Bronchial epithelial cell (primary cell): ENCODE data around the gene MCEMP1. TPM values are rescaled to one million over a fixed set of nuclear protein-coding genes. Genes with fewer than 3 reads are reported as not detected.

Experiments used
- DNase-seq: peaks from one replicate; pipeline ENCODE4 v3.0.0-alpha.2; 2010; ENCODE audit warnings: low read depth
- FAIRE-seq: peaks from 2 replicates; lab custom pipeline; 2011; peaks lifted over from hg19 to GRCh38; lab: Jason Lieb, UNC
- H3K27me3 ChIP-seq: 2 replicates; pipeline ENCODE4 v1.5.1; 2011; ENCODE audit warnings: low read length; ENCODE audit not compliant: control insufficient read depth, insufficient read depth
- H3K36me3 ChIP-seq: 2 replicates; pipeline ENCODE4 v1.5.1; 2011; ENCODE audit warnings: low read length; ENCODE audit not compliant: control insufficient read depth, insufficient read depth
- H3K4me3 ChIP-seq: 2 replicates; pipeline ENCODE4 v1.5.1; 2011; ENCODE audit warnings: mild to moderate bottlenecking, low read depth, low read length, control low read depth
- total RNA-seq: library from RNA; depleted of rRNA; stranded (reverse); fragments of >200 nt; gene quantifications from 2 replicates; pipeline ENCODE4 v1.2.1, GENCODE V29; 2014
- TF ChIP-seq, protein P1 (sequence below): IDR thresholded peaks from 2 replicates; pipeline ENCODE4 v1.5.1; 2011; ENCODE audit warnings: mild to moderate bottlenecking, moderate library complexity, low read length, control low read depth, inconsistent platforms; ENCODE audit not compliant: insufficient read depth, severe bottlenecking

MCEMP1 gene
- total RNA-seq, 1 donor from 2014 or later: not detected

DNA sequence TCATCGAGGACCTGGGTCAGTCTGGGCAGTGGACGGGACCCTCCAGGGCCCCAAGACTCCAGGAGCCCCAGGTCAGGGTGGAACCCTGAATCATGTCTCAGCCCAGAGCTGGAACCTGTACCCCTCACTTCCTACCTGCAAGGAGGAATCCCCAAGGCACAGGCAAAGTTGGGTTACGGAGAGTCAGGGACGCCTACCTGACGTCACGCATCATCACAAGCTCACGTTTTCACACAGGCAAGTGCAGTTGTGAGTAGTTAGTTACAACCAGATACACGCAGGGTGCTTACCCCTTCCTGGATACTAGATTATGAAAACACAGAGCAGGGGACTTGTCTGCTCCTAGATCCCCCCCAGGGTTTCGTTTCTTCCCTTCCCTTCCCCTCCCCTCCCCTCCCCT lies 6.1 kb upstream of the MCEMP1 start:
- no peak for FAIRE-seq
- TF ChIP-seq, protein P1, sequence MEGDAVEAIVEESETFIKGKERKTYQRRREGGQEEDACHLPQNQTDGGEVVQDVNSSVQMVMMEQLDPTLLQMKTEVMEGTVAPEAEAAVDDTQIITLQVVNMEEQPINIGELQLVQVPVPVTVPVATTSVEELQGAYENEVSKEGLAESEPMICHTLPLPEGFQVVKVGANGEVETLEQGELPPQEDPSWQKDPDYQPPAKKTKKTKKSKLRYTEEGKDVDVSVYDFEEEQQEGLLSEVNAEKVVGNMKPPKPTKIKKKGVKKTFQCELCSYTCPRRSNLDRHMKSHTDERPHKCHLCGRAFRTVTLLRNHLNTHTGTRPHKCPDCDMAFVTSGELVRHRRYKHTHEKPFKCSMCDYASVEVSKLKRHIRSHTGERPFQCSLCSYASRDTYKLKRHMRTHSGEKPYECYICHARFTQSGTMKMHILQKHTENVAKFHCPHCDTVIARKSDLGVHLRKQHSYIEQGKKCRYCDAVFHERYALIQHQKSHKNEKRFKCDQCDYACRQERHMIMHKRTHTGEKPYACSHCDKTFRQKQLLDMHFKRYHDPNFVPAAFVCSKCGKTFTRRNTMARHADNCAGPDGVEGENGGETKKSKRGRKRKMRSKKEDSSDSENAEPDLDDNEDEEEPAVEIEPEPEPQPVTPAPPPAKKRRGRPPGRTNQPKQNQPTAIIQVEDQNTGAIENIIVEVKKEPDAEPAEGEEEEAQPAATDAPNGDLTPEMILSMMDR: no peak

DNA sequence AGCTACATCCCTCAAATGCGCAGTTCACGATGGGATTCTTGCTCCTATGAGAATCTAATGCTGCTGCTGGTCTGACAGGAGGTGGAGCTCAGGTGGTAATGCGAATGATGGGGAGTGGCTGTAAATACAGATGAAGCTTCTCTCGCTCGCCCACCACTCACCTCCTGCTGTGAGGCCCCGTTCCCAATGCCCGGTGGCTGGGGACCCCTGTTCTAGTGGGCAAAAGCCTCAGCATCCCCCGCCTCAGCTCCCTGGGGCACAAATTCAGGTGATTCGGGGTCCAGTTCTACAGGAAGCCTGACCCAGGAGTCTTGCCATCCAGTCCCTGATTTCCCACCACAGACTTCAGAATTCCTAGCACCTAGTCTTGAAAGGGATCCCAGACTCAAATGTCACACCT lies 4.4 kb upstream of the MCEMP1 start:
- H3K27me3 ChIP-seq: peaks cover 8% of the 10 kb centered on the region
- no peaks in the 10 kb centered on the region for H3K36me3 ChIP-seq
- no peak overlapping the region for H3K4me3 ChIP-seq
- no peak for DNase-seq
- no peak for FAIRE-seq
- TF ChIP-seq, protein P1: no peak

More for the DNA sequence above, 6.1 kb upstream of the MCEMP1 start:
- Histone ChIP-seq H3K4me3 (no peak overlapping the region), H3K27me3 (peaks cover 8% of the 10 kb centered on the region), H3K36me3 (no peaks in the 10 kb centered on the region)
- DNase-seq: no peak

DNA sequence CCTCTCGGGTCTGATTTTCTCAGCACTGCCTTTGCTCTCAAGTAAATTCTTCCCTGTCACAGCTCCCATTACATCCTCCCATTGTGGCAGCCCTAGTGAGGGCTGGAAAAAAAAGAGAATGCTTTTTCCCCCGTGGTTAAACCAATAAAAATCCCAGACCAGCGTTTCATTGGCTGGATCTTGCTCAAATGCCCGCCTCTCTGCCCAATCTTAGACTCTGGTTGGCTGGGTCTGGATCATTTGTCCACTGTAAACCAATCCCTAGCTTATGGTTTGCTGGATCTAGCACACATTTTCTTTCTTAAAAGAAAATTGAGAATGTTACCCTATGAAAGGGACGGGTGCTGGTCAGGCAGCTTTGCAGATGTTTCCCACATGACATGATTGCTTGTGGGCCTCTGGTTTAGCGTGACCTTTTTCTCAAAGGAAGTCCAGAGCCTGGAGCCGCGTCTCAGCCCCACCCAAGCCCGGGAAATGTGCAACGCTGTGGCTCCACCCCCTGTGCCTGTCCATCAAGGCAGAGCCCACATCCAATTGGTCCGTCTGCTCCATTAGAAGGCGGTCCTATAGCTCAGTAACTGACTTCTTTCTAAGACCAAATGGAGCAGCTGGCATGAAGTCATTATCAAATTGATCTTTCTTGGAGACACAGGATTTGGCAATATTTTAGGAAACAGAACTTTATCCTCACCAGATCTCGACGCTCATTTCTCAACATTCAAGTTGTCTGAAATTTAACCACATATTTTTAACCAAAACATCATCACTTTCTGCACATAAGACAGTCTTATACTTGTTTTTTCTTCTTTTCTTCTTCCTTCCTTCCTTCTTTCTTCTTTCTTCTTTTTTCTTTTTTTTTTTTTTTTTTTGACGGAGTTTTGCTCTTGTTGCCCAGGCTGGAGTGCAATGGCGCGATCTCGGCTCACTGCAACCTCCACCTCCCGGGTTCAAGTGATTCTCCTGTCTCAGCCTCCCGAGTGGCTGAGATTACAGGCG lies 2.6 kb upstream of the MCEMP1 start:
- no peak overlapping the region for H3K4me3 ChIP-seq
- TF ChIP-seq, protein P1: no peak
- H3K36me3 ChIP-seq: no peaks in the 10 kb centered on the region
- DNase-seq (peak; percentile 32), FAIRE-seq (no peak)
- H3K27me3 ChIP-seq: peaks cover 7% of the 10 kb centered on the region

DNA sequence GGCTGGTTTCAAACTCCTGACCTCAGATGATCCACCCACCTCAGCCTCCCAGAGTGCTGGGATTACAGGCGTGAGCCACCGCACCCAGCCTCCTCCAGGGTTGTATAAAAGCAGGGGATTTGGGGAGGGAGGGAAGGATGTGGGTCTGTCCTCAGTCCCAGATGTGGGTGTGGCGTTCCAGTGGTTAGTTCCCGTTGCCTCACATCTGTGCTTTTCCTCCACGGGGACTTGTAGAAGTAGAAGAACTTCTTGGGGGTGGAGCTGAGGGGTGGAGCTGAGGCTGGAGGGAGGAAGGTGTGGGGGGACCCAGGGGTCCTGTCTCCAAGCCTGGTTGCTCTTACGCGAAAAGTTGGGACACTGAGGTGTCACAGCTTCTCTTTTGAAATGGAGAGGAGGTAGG lies 514 bp upstream of the MCEMP1 start:
- H3K27me3 ChIP-seq: no peaks in the 10 kb centered on the region
- H3K4me3 ChIP-seq: no peak overlapping the region
- TF ChIP-seq, protein P1: no peak
- FAIRE-seq (no peak), DNase-seq (no peak)
- H3K36me3 ChIP-seq: no peaks in the 10 kb centered on the region

DNA sequence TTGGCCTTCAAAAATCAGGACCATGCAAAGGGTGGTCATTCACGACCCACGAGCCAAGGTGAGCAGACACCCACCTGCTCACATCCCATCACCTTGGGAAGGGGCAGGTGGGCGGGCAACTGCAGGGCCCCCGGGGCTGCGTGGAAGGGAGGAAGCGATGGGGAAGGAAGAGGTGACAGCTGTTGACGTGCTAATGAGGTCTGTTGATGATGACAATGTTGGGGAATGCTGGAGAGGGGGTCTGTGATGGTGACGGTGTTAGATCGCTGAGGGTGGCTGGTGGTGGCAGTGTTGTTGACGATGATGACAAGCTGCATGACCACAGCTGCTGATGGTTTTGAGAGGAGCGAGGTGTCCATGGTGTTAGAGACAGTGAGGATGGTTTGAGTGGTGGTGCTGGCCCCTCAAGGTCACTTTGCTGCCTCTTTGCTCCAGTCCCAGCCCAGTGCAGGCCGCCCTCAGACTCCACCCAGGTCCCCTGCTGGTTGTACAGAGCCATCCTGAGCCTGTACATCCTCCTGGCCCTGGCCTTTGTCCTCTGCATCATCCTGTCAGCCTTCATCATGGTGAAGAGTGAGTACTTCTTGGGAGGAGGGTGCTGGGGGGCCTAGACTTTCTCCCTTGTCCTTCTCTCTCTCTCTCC lies 900 bp downstream of the MCEMP1 start:
- no peaks in the 10 kb centered on the region for H3K27me3 ChIP-seq
- TF ChIP-seq, protein P1: no peak
- peaks cover 5% of the 10 kb centered on the region for H3K36me3 ChIP-seq
- FAIRE-seq: peak; percentile 7
- H3K4me3 ChIP-seq: no peak overlapping the region
- DNase-seq: no peak
